ENCODE data around the gene GFPT2.

DNA sequence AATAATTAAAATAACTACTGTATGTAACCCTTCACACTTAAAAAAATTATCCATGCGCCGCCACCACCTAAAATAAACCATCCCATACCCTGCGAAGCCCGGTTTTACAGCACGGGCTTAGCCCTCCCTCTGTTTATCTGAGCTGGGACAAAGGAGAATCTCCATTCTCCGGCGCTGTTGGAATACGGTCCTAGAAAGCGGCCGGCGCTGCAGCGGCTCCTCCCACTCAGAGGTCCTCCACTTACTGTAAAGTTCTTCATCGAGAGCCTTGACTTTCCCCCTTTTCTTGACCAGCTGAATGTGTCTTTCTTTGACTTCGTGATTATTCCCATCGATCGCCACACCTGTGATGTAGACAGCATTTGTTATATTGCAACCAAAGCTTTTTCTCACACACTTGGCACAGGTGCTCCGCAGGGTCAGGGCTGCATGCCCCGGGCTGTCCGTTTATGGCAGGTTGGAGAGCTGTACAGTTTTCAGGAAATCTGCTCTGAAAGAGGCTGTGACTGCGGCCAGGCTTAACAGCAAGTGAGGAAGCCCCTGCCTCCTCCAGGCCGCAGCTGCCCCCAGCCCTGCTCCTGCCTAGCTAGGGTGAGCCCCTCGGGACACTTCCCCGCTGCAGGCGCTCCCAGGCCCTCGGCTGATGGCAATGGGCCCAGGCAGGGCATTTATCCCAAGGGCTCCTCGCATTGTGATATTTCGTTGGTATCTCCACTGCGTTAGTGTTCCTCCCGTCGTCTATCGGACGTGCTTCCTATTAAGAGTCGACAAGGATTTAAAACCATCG, 16.7 kb downstream of the GFPT2 start:
- TF ChIP-seq, protein P1, sequence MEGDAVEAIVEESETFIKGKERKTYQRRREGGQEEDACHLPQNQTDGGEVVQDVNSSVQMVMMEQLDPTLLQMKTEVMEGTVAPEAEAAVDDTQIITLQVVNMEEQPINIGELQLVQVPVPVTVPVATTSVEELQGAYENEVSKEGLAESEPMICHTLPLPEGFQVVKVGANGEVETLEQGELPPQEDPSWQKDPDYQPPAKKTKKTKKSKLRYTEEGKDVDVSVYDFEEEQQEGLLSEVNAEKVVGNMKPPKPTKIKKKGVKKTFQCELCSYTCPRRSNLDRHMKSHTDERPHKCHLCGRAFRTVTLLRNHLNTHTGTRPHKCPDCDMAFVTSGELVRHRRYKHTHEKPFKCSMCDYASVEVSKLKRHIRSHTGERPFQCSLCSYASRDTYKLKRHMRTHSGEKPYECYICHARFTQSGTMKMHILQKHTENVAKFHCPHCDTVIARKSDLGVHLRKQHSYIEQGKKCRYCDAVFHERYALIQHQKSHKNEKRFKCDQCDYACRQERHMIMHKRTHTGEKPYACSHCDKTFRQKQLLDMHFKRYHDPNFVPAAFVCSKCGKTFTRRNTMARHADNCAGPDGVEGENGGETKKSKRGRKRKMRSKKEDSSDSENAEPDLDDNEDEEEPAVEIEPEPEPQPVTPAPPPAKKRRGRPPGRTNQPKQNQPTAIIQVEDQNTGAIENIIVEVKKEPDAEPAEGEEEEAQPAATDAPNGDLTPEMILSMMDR (conservative IDR thresholded peaks at IDR 0.05; ENCODE audit: low read depth, low read length), result no peak
- TF ChIP-seq EZH2 (IDR thresholded peaks at IDR 0.05; ENCODE audit: borderline replicate concordance, low read depth, low read length, poor library complexity, severe bottlenecking), result no peak

Data from A673 (cell line).